Suprapubic skin (tissue), 4 donors: Measurements from ENCODE around the gene ANKS4B.

Experiments
- CTCF ChIP-seq, 2 donors: fragments of 200-600 bp in 1 of 2; fragments of 450-650 bp in 1 of 2; sonication (generic) in 1 of 2; IDR thresholded peaks; one replicate each; pipeline ENCODE4 v1.5.1; 2016 to 2019; ENCODE audit warnings: antibody characterized with exemption in 2 of 2, mild to moderate bottlenecking in 1 of 2, moderate library complexity in 1 of 2
- EP300 ChIP-seq: sonication (generic); formaldehyde crosslinking; IDR thresholded peaks from one replicate; pipeline ENCODE4 v1.6.1; 2017; ENCODE audit warnings: antibody characterized with exemption
- POLR2A ChIP-seq, 2 donors: fragments of 450-650 bp; IDR thresholded peaks; one replicate each; pipeline ENCODE4 v1.6.1; 2017; ENCODE audit warnings: antibody characterized with exemption in 2 of 2, mild to moderate bottlenecking in 2 of 2, moderate library complexity in 2 of 2
- POLR2AphosphoS5 ChIP-seq, 3 donors: sonication (generic); formaldehyde crosslinking; IDR thresholded peaks; one replicate each; pipeline ENCODE4 v1.6.1; 2017; ENCODE audit warnings: antibody characterized with exemption in 3 of 3

GRCh38 chr16:21242756-21243155 lies 9.3 kb downstream of the ANKS4B start:
- TF ChIP-seq CTCF (IDR thresholded peaks at IDR 0.05) = no peak
- no peak for TF ChIP-seq POLR2A (IDR thresholded peaks at IDR 0.05)
- TF ChIP-seq POLR2AphosphoS5 (IDR thresholded peaks at IDR 0.05) = no peak
- no peak for TF ChIP-seq EP300
